ENCODE measurements around the gene WDR18.

DNA sequence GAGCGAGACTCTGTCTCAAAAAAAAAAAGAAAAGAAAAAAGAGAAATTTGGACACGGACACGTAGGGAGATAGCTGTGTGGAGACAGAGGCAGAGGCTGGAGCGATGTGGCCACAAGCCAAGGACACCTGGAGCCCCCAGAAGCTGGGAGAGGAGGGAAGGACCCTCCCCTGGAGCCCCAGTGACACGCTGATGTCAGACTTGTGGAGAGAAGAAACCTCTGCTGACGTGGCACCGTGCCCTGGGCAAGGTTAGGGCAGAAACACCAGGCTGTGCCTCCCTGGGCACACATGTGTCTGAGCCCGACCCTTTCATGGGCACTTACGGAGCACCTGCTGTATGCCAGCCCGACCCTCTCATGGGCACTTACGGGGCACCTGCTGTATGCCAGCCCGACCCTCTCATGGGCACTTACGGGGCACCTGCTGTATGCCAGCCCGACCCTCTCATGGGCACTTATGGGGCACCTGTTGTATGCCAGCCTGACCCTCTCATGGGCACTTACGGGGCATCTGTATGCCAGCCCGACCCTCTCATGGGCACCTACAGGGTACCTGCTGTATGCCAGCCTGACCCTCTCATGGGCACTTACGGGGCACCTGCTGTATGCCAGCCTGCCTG, 40.5 kb upstream of the WDR18 start:
- TF ChIP-seq, protein P1, sequence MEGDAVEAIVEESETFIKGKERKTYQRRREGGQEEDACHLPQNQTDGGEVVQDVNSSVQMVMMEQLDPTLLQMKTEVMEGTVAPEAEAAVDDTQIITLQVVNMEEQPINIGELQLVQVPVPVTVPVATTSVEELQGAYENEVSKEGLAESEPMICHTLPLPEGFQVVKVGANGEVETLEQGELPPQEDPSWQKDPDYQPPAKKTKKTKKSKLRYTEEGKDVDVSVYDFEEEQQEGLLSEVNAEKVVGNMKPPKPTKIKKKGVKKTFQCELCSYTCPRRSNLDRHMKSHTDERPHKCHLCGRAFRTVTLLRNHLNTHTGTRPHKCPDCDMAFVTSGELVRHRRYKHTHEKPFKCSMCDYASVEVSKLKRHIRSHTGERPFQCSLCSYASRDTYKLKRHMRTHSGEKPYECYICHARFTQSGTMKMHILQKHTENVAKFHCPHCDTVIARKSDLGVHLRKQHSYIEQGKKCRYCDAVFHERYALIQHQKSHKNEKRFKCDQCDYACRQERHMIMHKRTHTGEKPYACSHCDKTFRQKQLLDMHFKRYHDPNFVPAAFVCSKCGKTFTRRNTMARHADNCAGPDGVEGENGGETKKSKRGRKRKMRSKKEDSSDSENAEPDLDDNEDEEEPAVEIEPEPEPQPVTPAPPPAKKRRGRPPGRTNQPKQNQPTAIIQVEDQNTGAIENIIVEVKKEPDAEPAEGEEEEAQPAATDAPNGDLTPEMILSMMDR (IDR thresholded peaks at IDR 0.05): no peak
- no peak for TF ChIP-seq POLR2A (IDR thresholded peaks at IDR 0.05)
